ENCODE measurements around the gene ZNF575.
"Not testable (repeated sequence)": the region's sequence is repeated elsewhere in the genome, so short reads cannot be mapped to it uniquely, and the experiment has no call there.

ZNF575 gene

DNA sequence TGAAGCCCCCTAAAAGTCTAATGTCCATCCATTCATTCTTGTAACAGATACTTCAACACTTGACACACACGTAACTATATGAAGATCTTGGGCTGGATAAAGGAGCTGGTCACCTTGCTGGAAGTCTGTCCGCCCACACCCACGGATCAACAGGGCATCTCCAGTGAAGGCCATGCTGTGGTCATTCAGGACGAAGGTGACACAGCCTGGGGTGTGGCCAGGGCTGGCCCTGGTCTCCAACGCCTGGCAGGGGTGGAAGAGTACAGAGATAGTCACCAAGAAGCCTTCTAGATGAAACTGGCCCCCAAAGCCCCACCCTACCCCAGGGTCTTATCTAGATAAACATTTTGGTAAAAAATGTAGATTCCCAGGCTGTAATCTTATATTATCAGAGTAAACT, 21.7 kb upstream of the ZNF575 start:
- DNase-seq: no peak

DNA sequence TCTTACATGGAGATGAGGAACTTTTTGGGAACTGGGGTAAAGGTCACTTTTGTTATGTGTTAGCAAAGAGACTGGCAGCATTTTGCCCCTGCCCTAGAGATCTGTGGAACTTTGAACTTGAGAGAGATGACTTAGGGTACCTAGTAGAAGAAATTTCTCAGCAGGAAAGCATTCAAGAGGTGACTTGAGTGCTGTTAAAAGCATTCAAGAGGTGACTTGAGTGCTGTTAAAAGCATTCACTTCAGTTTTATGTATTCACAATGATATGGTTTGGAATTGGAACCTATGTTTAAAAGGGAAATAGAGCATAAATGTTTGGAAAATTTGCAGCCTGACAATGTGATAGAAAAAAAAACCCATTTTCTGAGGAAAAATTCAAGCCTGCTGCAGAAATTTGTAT, 20.6 kb upstream of the ZNF575 start:
- not testable (repeated sequence) for DNase-seq

DNA sequence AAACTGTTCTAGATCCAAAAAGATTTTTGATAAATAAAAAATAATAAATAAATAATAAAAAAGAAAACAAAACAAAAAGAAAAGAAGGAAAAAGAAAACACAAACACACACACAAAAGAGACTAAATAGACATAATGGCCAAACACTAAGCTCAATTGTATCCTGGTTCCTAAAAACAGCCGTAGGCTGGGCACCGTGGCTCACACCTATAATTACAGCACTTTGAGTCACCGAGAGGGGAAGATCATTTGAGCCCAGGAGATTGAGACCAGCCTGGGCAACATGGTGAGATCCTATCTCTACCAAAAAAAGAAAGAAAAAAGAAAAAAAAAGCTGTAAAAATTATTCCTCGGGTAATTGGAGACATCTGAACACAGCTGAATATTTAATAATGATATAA, 14.9 kb upstream of the ZNF575 start:
- DNase-seq: no peak

DNA sequence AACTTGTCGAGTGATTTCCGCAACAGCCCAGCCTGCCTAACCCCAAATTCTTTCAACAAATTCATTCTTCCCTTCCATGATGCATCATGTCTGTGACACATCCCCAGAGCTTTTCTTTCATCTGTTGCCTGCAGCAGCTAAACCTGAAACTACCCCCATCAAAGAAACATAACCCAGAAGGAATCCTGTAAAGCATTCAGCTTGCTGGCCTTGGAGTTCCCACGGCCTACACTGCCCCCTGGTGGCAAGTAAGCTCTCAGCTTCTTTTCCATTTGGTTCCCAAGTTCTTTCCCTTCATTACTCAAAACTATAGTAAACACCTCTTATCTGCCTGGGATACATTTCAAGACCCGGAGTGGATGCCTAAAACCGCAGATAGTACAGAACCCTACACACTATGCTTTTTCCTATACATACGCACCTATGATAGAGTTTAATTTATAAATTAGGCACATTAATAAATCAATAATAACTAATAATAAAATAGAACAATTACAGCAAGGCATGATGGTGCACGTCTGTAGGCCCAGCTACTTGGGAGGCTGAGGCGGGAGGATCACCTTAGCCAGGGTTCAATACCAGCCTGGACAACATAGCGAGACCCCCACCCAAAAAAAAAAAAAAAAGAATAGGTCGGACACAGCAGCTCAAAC, 13.4 kb upstream of the ZNF575 start:
- peak; percentile 35 for DNase-seq

DNA sequence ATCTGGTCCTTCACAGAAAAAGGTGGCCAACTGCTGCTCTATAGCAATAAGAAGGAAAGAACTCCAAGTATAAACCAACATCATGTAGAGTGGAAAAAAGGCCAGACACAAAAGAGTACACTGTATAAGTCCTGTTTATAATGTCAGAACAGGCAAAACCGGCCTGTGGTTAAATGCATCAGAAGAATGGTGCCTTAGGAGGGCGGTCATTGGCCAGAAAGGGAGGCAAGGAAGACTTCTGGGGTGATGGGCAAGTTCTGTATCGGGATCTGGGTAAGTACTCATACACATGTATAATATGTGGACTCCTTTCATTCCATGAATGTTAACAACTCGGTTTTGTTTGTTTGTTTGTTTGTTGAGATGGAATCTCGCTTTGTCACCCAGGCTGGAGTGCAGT, 10.1 kb upstream of the ZNF575 start:
- no peak for DNase-seq

DNA sequence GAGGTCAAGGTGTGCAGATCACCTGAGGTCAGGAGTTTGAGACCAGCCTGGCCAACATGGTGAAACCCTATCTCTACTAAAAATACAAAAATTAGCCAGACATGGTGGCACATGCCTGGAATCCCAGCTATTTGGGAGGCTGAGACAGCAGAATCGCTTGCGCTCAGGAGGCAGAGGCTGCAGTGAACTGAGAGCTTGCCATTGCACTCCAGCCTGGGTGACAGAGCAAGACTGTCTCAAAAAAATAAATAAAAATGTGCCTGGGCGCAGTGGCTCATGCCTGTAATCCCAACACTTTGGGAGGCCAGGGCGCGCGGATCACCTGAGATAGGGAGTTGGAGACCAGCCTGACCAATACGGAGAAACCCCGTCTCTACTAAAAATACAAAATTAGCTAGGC, 9.3 kb upstream of the ZNF575 start:
- DNase-seq: not testable (repeated sequence)

DNA sequence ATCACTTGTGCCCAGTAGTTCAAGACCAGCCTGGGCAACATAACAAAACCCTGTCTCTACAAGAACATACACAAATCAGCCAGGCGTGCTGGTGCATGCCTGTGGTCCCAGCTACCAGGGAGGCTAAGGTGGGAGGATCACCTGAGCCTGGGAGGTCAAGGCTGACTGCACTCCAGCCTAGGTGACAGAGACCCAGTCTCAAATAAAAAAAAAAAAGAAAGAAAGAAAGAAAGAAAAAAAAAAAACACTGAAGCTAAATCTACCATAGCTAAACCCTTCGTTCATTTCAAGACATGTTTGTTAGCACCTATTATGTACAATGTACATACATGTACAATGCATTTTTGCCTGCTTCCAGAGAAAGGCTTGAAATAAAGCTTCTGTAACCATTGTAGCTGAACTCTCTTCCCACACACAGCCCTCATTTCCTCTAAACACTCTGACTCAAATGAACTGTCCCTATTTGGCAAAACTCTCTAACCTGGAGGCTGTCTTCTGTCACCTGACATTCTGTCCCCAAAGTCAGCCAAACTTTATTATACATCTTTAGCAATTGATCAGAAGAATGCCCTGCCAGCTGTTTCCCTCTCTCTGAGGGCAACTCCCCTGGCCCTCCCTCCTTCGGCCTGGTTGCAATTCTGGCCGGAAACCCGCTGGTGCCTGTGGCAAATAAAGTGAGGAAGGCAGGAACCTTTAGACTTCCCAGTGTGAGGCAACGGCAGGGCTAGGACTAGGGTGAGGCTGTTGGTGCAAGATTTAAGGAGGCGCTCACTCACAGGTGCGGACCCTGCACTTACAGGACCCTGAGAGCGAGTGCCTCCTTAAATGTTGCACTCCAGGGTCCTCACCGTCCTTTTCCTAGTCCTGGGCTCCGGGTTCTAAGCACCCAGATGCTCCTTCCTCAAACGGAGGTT, 7.8 kb upstream of the ZNF575 start:
- DNase-seq: no peak

DNA sequence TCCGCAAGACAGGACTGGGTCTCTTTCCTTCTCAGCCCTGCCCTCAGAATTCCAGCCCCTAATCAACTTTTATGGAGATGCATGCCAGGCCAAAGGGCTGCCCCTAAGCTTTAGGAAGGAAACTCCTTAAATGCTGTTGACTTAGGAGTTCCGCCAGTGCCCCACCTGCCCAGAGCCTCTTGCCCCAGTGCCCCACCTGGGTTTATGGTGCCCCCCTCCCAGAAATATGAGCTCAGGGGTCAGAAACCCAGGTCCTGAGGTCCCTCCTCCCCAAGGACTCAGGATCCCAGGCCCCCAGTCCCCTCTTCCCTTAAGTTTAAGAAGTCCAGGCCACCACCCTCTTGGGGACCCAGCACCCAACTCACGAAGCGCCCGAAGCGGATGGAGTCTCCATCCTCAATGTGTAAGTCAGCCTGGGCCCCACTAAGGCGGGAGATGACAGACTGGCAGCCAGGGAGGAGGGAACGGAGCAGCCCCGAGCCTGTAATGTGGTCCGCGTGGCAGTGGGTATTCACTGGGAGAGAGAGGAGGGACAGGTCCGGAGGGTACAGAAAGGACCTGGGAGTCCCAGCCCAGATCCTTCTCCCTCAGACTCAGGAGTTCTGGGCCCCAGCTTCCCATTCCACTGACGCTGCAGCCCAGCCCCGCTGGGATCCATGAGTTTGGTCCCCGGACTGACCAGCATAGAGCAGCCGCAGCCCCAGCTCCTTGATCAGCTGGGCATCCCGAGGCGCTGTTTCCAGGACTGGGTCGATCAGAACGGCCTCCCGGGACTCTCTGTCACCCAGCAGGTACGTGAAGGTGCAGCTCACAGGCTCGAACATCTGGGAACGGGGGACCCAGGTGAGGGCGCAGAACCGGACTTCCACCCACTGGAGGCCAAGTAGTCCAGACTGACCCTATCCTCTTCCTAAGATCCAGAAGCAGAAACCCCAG, 6.9 kb upstream of the ZNF575 start:
- no peak for DNase-seq

DNA sequence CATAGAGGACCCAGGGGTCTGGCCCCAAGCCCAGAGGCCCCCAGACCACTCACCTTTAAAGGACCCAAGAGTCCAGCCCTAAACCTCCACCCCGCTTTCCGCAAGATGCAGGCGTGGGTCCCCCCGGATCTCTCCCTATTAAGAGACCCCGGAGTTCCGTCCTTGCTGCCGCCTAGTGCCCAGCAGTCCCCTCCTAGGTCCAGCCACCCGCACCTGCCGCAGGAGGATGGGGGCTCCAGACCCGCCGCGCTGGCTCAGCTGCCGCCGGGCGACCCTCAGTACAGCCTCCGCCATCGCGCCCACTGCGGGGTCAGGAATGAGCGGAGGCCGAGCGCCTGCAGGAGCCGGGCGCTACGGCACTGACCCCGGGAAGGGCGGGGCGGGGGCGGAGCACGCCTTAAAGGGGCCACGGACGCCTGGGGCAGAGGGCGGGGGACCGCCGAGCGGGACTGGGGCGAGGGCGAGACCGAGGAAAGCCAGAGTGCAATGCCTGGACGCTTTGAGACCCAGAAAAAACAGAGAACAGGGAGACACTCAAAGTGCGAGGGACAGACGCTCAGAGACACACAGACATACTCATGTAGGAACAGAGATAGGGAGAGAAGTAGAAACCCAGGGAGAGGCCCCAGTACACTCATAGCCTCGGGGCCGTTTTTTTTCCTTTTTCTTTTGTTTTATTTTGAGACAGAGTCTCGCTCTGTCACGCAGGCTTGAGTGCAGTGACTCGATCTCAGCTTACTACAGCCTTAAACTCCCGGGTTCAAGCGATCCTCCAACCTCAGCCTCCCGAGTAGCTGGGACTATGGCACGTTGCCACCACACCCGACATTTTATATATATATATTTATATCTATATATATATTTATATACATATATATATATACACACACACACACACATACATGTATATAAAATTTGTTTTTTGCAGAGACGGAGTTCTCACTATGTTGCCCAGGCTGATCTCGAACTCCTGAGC, 5.8 kb upstream of the ZNF575 start, which contains the start of gene ETHE1:
ETHE1 (minus strand) TSS at position 318 of the 976 bp plus-strand sequence; CDS start at position 294, 24 bp downstream.
- peak; percentile 15 for DNase-seq

DNA sequence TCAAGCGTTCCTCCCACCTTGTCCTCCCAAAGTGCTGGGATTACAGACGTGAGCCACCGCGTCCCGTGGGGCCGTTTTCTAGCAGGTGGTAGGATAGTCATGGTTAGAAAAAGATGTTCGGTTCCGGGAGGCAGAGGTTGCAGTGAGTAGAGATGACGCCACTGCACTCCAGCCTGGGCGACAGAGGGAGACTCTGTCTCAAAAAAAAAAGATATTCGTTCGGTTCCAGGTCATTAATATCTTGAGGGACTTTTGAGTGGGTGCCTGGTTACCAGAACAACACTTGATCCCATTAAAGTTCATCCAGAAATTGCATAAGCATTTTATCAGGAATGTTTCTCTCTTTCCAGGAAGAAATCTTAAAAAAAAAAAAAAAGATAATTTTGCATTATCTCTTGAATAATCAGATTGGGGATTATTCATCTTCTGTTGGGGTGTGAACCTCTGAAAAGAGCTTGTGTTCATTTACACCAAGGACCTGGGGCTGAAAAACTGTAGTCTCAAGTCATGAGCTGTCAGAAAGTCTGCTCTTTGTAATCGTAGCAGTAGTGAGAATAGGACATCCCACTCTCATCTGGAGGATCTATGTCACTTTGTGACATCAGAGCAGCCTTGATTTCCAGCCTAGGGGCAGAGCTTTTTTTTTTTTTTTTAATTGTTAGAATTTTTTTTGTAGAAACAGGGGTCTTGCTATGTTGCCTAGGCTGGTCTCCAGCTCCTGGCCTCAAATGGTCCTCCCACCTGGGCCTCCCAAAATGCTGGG, 4.9 kb upstream of the ZNF575 start:
- DNase-seq: no peak

DNA sequence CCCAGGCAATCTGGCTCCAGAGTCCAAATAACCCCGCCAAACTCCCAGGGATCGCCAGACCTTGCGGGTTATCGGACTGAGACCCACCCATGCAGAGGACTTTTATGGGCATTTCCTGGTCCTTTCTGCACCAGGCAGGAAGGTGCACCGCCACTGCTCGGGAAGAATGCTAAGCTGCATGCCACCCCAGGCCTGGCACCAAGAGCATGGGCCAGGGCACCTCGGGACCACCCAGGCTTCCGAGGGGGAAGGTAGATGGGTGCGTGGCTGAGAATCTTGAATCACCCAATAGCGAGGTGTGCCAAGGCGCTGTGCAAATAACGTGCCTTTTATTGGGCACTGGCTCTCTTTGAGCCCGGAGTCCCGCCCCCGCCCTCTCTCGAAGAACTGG, 422 bp upstream of the ZNF575 start:
- no peak for DNase-seq

DNA sequence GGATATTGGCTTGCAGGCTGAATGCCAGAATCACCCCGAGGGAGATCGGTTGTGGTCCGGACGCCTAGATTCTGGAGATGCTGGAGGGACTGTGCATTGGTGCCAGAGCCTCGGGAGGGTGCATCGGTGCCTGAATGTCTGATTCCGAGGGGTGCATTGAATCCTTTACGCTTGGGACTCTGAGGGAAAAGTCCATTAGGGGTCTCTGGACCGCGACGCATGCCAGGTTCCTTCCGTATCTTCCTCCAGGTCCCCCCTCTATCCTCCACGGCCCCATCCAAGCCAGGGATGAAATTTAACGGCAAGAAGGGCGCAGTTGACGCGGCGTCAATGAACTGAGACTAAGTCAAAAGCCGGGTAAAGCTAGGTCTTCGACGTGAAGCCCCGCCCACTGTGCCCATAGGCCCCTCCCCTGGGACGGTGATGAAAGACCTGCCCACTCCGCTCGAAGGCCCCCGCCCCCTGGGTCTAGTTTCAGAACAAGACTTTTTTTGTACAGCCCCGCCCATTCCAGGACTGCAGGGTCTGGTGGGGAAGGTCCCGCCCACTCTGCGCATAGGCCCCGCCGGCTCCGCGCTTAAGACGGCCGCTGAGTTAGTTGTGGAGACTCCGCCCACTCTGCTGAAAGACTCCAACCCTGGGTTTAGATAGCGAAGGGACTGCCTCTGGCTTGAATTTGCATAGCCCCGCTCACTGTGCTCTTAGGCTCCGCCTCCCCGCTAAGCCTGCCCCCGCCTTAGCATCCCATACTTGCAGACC, 737 bp downstream of the ZNF575 start:
- peak; percentile 59 for DNase-seq

DNA sequence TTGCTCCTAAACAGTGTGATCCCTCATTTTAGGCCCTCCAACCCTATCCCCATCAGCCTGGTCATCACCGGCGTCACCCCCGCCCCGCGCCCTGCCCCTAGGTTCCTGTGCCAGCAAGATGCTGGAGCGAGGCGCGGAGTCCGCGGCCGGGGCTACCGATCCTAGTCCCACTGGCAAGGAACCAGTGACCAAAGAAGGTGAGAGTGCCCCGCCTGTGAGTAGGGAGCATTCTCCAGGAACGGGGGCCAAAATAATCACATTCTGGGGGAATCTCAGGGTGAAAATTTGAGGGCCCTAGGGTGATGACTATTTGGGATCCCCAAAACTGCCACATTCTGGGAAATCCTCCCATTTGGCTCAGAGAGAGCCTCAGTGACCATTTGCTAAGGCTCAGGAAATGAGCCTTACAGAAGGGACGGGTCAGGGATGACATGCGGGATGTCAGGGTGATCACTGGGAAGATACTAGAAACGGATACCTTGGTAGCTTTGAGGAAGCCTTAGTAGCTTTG, 1.4 kb downstream of the ZNF575 start:
- no peak for DNase-seq

DNA sequence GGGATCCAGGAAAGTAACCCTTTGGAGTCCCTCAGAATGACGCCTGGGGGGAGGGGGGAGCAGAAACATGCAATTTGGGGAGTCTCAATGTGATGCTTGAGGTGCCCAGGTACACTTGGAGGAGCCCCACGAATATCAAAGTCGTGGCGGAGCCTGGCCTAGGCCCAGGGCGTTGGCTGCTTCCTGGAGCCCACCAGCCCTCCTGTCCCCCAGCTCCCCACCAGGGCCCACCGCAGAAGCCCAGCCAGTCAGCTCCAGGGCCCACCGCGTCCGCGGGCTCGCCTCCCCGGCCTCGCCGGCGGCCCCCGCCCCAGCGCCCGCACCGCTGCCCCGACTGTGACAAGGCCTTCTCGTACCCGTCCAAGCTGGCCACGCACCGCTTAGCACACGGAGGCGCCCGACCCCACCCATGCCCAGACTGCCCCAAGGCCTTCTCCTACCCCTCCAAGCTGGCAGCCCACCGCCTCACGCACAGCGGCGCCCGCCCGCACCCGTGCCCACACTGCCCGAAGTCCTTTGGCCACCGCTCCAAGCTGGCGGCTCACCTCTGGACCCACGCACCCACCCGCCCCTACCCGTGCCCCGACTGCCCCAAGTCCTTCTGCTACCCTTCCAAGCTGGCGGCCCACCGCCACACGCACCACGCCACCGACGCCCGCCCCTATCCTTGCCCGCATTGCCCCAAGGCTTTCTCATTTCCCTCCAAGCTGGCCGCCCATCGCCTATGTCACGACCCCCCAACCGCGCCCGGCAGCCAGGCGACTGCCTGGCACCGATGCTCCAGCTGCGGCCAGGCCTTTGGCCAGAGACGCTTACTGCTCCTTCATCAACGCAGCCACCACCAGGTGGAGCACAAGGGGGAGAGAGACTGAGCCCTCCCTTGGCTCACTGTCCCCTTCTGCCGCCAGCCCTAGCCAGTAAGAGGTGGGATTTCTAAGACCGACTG, 2.1 kb downstream of the ZNF575 start:
- DNase-seq: no peak

DNA sequence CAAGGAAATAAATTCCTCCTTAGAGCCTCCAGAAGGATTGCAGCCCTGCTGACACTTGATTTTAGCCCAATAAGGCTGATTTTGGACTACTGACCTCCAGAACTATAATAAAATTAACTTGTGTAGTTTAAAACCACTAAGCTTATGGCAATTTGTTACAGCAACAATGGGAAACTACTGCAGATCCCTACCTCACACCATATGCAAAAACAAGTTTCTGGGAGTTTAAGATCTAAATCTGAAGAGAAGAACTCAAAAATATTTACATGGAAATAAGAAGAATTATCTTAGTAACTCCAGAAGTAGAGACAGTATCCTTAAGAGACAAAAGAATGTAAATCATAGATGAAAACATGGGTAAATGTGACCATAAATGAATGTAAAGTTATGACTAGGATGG, 5.9 kb downstream of the ZNF575 start:
- DNase-seq: no peak

DNA sequence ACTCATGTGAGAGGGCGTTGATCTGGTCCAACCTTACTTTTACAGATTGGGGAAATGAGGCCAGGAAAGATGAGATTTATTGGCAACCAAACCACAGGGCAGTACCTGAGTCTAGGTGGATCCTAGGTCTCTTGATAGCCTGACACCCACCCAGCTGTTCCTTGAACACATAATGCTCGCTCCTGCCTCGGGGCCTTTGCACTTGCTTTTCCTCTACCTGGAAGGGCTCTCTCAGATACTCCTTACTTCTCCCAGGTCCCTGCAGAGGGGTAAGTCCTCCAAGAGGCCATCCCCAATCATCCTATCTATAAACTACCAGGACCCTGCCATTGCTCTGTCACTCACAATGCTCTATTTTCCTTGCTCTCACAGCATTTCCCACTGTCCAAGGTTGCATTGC, 7.4 kb downstream of the ZNF575 start:
- DNase-seq: no peak

DNA sequence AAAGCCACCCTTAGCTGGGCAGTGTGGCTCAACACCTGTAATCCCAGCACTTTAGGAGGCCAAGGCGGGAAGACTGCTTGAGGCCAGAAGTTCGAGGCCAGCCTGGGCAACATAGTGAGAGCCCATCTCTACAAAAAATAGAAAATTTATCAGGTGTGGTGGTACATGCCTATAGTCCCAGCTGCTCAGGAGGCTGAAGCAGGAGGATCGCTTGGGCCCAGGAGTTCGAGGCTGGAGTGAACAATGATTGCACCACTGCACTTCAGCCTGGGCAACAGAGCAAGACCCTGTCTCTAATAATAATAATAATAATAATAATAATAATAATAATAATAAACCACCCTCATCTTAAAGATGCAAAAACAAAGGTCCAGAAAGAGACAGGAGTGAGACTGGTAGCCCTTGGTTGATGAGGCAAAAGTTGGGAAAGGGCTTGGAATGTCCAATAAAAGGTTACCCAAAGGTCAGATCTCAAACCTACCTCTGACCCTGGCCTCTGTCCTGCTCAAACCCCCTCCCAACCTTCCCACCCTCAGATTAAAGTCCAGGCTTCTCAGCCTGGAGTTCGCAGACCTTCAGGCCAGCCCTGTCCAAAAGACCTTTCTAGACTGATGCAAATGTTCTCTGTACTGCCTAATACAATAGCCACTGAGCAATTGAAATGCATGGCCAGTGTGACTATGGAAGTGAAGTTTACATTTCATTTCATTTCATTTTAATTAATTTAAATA, 9.1 kb downstream of the ZNF575 start:
- no peak for DNase-seq

DNA sequence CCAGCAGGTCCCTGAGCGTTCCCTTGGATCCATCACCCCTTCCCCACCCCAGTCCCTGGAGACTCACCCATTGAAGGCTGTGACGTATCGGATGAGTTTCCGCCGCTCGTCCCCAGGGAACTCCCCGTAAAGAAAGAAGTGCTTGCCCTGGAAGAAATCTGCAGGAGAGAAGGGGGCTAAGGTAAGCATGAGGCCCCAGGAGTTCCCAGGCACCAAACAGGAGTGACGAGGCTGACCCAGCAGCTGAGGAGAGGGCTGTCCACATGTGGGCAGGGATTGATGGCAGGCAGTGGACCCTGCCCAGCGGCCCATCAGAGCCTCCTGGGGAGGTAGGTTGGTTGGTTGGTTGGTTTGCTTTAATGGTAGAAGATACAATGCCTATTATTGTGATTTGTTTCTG, 11.1 kb downstream of the ZNF575 start:
- DNase-seq: no peak
